ENCODE results near the gene CDC20. TPM values are rescaled to one million over a fixed set of nuclear protein-coding genes. Genes with fewer than 3 reads are reported as not detected.

Gene CDC20
- total and polyA plus RNA-seq, 2 of the 8 experiments (the other 6 are each of a cell fraction or from before 2014, with no cell fraction given): 214 to 221 TPM

- TF ChIP-seq EP300 (IDR thresholded peaks at IDR 0.05; ENCODE audit: borderline replicate concordance in 1 of 2, low read depth in 2 of 2, low read length in 2 of 2) (no peak), TAF1 (IDR thresholded peaks at IDR 0.05; ENCODE audit: low read depth, low read length) (no peak), JUND (IDR thresholded peaks at IDR 0.05; ENCODE audit: low read length) (no peak), RFX5 (IDR thresholded peaks at IDR 0.05; ENCODE audit: borderline replicate concordance, low read depth, low read length) (no peak), POLR2AphosphoS5 (IDR thresholded peaks at IDR 0.05; ENCODE audit: low read depth, low read length) (no peak), JUN (IDR thresholded peaks at IDR 0.05; ENCODE audit: low read depth, low read length) (no peak), ATF3 (IDR thresholded peaks at IDR 0.05; ENCODE audit: insufficient read depth, low read depth, low read length) (no peak), KDM5A (IDR thresholded peaks at IDR 0.05; ENCODE audit: low read length) (no peak)
These were observed 27.9 kb downstream of the CDC20 start (continued) for GRCh38 chr1:43386676-43387075.

Measured in H1 (cell line).